ENCODE data around the gene IQCE.

DNA sequence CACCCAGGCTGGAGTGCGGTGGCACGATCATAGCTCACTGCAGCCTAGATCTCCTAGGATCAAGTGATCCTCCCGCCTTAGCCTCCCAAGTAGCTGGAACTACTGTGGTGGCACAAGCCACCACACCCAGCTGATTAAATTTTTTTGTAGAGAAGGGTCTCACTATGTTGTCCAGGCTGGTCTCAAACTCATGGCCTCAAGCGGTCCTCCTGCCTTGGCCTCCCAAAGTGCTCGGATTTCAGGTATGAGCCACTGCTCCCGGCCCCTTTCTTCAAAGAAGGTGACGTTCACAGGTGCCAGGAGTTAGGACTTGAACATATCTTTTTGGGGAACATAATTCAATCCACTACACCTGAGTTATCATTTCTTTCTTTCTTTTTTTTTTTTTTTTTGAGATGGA lies 70.1 kb downstream of the IQCE start:
- TF ChIP-seq, protein P1, sequence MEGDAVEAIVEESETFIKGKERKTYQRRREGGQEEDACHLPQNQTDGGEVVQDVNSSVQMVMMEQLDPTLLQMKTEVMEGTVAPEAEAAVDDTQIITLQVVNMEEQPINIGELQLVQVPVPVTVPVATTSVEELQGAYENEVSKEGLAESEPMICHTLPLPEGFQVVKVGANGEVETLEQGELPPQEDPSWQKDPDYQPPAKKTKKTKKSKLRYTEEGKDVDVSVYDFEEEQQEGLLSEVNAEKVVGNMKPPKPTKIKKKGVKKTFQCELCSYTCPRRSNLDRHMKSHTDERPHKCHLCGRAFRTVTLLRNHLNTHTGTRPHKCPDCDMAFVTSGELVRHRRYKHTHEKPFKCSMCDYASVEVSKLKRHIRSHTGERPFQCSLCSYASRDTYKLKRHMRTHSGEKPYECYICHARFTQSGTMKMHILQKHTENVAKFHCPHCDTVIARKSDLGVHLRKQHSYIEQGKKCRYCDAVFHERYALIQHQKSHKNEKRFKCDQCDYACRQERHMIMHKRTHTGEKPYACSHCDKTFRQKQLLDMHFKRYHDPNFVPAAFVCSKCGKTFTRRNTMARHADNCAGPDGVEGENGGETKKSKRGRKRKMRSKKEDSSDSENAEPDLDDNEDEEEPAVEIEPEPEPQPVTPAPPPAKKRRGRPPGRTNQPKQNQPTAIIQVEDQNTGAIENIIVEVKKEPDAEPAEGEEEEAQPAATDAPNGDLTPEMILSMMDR (IDR thresholded peaks at IDR 0.05) = no peak
- no peak for TF ChIP-seq POLR2A (IDR thresholded peaks at IDR 0.05)
- TF ChIP-seq EP300 (IDR thresholded peaks at IDR 0.05) = no peak

Measured in ovary (tissue), 3 donors.